ENCODE measurements around the gene RBM33.
"Not testable (repeated sequence)": the region's sequence is repeated elsewhere in the genome, so short reads cannot be mapped to it uniquely, and the experiment has no call there.

The RBM33 gene

GRCh38 chr7:155809947-155810769, 165.7 kb downstream of the RBM33 start:
- no peak for DNase-seq (ENCODE audit: low read depth in 2 of 2)

GRCh38 chr7:155810770-155811559, 166.5 kb downstream of the RBM33 start:
- no peak for DNase-seq (ENCODE audit: low read depth in 2 of 2)

DNA sequence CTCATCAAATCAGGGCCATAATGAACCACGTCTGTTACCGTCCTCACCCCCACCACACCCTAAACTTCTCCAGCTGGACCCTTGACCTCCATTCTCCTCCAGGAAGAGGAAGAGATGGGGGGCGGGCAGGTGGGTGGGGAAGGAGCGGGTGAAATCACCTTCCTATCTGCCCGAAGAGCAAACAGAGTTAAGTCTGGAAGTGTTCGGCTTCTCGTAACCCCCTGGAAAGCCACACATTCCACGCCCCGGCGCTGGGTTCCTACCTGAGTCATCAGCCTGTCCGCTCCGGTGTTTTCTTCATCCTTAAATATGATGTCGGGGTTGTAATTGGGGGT, 167.1 kb downstream of the RBM33 start:
- no peak for DNase-seq (ENCODE audit: low read depth in 2 of 2)

DNA sequence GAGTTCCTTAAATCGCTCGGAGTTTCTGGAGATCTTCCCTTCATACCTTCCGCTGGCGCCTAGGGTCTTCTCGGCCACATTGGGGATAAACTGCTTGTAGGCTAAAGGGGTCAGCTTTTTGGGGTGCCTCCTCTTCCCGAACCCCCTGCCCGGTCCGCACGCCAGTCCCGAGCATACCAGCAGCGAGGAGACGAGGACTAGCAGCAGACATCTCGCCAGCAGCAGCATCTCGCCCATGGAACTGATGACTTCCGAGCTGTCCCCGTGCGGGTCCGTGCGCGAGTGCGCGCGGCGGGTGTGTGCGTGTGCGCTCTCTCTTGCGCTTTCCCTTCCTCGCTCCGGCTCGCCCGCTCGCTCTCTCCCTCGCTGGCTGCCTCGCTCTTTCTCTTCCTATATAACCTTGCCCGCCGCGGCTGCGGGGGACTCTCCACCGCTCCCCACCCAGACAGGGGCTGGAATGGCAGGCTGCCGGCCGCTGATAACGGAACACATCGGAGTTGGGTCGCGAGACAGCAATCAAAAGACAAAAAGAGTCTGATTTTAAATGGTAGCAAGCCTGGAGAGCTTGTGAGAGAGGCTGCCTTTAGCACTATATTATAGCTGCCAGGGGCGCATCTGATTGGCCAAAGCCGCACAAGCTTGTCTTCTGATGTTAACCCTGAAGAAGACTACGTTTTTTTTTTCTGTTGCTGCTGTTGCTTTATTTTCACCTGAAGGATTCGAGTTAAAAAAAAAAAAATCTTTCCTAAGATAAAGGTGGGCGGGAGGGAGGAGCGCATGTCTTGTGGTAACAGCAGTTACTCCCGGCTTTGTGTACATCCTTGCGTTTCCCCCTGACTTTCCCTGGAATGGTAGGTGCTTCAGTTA, 167.7 kb downstream of the RBM33 start, which contains the start of gene SHH:
SHH (minus strand) TSS at position 569 of the 867 bp plus-strand sequence; CDS start at position 228, 341 bp downstream.
- DNase-seq (ENCODE audit: low read depth in 2 of 2), result no peak

- DNase-seq (ENCODE audit: low read depth in 2 of 2), result no peak
These were observed 168.7 kb downstream of the RBM33 start for GRCh38 chr7:155813125-155813524.

- no peak for DNase-seq (ENCODE audit: low read depth in 2 of 2)
These were observed 169.3 kb downstream of the RBM33 start for GRCh38 chr7:155813546-155814315.

DNA sequence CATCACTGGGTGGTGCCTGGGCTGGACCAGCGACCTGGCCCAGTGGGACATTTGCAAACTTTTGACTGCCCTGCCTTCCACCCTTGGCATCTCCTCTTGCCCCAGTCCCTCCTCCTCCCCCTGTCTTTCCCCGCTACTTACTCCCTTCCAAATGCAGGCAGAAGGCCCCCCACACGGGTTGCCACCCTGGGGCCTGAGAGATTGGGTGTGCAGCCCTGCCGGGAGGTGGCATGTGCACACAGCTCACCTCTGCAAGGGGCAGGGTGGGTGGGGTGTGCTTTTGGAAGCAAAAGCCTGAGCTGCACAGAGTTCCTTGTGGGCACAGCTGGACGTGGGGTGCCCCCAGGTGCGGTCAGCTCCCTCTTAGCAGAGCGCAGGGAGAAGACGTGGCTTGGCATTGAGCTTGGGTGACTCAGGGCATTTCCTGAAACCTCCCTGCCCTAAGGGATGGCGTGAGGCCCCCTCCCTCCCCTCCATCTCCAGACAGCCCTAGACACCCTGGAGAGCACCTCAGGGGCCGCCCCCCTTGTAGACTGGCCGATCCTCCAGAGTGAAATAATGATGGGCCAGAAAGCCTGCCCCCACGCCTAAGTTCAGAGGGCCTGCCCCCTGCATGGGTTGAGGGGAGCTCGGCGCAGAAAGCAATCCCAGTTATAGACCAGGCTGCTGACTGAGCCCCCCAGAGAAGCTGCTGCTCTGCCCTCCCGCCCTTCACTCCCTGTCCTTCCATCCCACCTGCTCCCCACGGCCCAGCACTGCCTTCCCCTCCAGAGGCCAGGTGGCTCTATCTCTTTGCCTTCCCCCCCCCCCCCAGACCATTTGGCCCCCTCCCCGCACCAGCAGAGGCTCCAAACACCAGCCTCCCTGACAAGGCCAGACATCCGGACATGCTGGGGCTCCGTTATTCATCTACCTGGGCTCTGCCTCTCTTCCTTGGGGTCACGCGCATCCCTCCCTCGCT, 170.1 kb downstream of the RBM33 start:
- DNase-seq (ENCODE audit: low read depth in 2 of 2), result no peak

DNA sequence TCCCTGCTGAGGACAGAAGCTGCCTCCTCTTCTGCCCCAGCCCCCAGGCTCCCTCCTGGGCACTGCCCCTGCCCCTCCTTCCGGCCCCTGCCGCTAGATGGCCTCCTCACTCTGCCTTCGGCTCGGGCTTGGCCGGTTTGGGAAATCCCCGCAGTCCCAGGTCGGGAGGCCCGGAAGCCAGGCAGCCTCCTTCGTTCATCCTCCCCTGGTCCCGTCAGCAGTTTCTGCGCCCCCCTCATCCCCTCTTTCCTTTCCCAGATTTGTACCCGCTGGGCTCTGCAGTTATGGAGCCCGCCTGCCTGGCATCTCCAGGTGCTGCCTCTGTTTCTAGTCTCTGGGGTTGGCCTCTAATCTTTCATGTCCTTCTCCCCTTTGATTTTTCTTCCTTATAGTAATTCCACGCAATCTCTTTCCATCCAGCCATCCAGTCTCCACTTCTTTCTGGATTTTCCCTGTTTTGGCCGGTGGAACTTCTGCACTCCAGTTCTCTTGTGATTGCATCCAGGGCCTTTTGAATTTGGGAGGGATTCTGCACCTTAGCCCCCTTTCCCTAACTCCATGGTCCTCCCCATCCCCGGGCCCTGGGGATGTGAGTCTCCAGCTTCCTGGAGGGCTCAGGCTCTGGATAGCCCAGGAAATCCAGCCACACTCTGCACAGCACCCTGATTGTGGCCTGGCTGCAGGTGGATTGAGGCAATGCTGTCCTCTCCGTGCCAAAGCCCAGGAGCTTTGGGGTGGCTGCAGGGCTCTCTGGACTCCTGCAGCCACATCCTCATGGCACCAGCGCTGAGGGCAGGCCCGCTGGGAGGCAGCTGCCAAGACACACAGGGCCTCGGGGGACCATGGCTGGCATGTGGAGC, 171.1 kb downstream of the RBM33 start:
- peak; percentile 66 to 71 for DNase-seq (ENCODE audit: low read depth in 2 of 2)

DNA sequence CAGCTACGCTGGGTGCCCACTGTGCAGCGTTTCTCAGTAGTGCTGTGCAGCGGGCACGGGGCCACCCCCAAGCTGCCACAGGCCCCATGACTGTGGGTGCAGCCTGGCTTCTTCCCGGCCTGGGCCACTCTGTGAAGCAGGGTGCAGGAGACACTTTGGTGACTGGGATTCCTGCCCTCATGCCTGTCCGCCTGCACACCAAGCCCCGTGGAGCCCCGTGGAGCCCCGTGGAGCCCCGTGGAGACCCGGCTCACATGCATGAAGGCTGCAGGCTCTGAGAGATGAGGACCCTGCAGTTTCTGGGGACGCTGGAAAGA, 171.7 kb downstream of the RBM33 start:
- no peak for DNase-seq (ENCODE audit: low read depth in 2 of 2)

DNA sequence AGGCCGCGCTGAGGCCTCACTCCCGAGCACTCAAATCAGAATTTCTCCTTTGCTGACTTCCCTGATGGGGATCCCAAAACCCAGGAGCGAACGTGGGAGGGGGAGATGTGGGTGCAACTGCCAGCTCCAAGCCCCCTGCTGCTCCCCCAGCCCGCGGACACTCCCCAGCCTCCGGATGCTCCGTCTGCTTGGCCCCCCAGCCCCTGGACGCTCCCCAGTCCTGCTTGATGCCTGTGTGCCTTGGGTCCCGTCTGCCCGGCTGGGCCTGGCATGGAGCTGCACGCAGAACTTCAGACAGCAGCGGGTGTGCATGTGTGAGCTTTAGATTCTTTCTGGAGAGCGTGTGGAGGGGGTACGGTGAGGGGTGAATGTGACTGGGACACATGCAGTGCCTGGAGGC, 172.5 kb downstream of the RBM33 start:
- no peak for DNase-seq (ENCODE audit: low read depth in 2 of 2)

DNA sequence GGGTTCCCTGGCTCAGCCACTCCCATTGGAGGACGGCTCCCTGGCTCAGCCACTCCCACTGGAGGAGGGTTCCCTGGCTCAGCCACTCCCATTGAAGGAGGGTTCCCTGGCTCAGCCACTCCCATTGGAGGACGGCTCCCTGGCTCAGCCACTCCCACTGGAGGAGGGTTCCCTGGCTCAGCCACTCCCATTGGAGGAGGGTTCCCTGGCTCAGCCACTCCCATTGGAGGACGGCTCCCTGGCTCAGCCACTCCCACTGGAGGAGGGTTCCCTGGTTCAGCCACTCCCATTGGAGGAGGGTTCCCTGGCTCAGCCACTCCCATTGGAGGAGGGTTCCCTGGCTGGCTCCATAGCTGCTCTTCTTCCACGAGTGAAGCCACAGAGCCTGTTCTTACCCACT, 173.1 kb downstream of the RBM33 start:
- DNase-seq (ENCODE audit: low read depth in 2 of 2), result not testable (repeated sequence)

GRCh38 chr7:155818154-155818819, 173.8 kb downstream of the RBM33 start:
- no peak for DNase-seq (ENCODE audit: low read depth in 2 of 2)

DNA sequence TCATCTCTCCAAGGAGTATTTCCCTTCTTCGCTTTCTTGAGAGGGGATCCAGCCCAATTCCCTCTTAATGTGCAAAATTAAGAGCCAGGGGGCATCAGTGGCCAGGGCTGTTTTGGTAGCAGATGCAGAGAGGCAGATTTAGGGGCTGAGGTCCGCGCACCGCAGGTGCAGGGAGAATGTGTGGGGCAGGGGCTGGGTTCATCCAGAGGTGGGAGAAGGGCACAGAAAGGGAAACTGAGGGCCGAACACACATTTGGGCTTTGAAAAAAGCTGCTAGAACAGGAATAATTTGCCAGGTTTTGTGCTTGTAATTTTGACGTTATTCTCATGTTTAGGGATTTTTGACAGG, 174.3 kb downstream of the RBM33 start:
- no peak for DNase-seq (ENCODE audit: low read depth in 2 of 2)

DNA sequence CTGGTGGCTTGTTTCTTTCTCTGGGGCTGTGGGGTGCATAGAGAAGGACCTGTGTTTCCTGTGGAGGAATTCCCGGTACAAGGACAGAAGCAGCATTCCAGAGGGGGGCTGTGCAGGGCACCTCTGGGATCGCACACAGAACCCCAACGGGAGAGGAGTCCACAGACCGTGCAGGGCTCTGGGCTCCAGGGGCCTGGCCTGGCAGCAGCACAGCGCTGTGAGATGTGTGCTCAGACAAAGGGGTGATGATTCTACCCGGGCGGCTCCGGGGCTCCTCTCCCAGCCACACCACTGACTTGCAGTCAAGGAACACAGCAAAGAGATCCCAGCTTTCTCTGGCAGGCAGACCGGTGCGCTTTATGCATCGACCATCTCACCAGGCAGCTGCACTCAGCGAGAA, 174.7 kb downstream of the RBM33 start:
- no peak for DNase-seq (ENCODE audit: low read depth in 2 of 2)

DNA sequence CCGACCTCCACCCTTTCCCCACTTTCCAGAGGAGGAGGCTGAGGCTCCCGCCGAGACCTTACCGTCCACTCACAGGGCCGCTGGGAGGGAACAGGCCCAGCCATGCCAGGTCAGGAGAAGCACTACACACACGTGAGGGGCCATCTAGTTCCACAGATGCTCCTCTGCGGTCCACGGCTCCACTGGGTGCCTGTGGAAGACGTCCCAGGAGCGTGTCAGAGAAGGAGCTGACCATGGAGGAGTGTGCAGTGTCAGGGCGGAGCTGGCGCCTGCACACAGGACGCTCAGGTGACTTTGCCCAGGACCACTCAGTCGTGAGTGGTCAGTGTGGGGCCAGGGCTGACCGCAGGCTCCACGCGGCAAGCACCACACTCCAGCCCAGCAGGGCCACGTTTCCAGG, 175.8 kb downstream of the RBM33 start:
- DNase-seq (ENCODE audit: low read depth in 2 of 2), result no peak

DNA sequence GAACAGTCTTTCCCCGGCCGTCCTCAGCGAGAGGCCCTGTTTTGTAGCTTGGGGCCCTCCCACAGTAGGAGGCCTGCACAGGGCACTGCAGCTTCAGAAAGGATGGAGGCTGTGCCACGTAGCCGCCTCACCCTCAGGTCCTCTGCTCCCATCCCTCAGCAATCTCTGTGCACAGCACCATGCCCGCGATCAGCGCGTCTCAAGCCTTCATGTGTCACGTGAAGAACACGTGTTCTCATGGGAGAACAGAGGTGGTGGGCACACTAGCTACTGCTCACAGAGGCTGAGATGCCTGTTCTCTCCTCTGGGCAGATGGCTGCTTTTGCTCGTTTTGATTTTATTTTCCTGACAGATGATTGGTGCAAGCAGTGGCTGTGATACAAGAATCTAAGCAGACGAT, 176.3 kb downstream of the RBM33 start:
- no peak for DNase-seq (ENCODE audit: low read depth in 2 of 2)

GRCh38 chr7:155821851-155822250, 177.4 kb downstream of the RBM33 start:
- no peak for DNase-seq (ENCODE audit: low read depth in 2 of 2)

DNA sequence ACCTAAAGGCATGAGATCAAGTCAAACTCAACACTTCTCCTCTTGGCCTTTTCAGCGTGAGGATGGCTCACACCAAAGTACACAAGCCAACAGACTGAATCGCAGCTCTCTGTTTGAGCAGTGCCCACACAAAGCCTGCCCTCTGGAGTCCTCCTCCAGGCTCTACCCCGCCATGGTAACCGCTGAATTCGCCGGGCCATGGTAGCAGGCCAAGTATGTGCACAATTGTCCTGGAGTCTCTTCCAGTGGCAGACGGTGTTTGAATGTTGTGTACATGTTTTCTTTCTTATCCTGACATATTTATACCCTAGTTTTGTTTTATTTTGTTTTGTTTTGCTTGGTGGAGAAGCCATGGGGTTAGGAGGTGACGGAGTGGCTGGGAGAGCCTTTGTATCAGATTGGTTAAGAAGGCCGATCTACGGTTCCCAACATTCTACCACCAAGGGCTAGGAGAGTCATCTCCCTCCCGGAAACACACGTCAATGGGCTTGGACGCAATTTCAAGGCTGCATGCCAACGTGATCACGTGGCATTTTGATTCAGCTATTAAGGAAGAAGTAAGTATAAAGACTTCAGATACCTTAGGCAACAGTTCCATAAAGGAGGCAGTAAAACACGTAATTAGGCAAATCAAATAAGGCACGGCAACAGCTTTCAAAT, 179.9 kb downstream of the RBM33 start:
- DNase-seq (ENCODE audit: low read depth in 2 of 2), result no peak

Data from stimulated activated CD8-positive, alpha-beta memory T cell treated with anti-CD3 and anti-CD28 coated beads, Interleukin-2, amount 100 ng/mL, for 48 hours (primary cell).